22Rv1 (cell line): ENCODE results near the gene NTRK3.

Experiments used
- H3K27ac ChIP-seq: fragments of 450-650 bp; 2 replicates; pipeline ENCODE4 v1.5.1; 2017
- ZFX ChIP-seq: fragments of 450-650 bp; IDR thresholded peaks from 2 replicates; pipeline ENCODE4 v1.6.1; 2017; ENCODE audit warnings: antibody characterized with exemption, borderline replicate concordance
- TF ChIP-seq, protein P1 (sequence below): fragments of 450-650 bp; IDR thresholded peaks from 2 replicates; pipeline ENCODE4 v1.5.1; 2017; ENCODE audit warnings: mild to moderate bottlenecking

The NTRK3 gene

DNA sequence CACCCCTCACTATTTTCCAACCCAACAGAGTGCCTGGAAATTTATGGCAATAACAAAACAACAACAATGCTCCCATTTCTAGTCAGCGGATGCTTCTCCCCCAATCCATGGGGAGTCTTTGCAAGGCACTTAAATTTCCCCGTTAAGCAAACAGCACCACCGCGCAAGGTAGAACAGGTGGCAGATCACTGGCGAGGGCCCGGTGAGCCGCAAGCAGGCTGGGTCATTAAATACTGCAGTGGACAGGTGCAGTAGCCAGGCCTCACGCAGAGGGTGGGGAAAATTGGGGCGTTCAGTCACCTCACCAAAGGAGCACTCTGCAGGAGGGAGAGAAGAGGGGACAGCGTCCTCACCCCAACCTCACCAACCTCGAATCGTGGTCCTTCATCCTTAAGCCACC is 147.5 kb downstream of the NTRK3 start:
- no peak overlapping the region for H3K27ac ChIP-seq
- TF ChIP-seq, protein P1, sequence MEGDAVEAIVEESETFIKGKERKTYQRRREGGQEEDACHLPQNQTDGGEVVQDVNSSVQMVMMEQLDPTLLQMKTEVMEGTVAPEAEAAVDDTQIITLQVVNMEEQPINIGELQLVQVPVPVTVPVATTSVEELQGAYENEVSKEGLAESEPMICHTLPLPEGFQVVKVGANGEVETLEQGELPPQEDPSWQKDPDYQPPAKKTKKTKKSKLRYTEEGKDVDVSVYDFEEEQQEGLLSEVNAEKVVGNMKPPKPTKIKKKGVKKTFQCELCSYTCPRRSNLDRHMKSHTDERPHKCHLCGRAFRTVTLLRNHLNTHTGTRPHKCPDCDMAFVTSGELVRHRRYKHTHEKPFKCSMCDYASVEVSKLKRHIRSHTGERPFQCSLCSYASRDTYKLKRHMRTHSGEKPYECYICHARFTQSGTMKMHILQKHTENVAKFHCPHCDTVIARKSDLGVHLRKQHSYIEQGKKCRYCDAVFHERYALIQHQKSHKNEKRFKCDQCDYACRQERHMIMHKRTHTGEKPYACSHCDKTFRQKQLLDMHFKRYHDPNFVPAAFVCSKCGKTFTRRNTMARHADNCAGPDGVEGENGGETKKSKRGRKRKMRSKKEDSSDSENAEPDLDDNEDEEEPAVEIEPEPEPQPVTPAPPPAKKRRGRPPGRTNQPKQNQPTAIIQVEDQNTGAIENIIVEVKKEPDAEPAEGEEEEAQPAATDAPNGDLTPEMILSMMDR = no peak
- TF ChIP-seq ZFX = no peak

GRCh38 chr15:88108477-88108876 is 148.1 kb downstream of the NTRK3 start:
- no peak for TF ChIP-seq ZFX
- TF ChIP-seq, protein P1 = no peak

GRCh38 chr15:88106074-88106473 is 150.5 kb downstream of the NTRK3 start:
- TF ChIP-seq ZFX = no peak
- TF ChIP-seq, protein P1 = no peak
- H3K27ac ChIP-seq = no peak overlapping the region

More at GRCh38 chr15:88108477-88108876, 148.1 kb downstream of the NTRK3 start:
- no peak overlapping the region for H3K27ac ChIP-seq

DNA sequence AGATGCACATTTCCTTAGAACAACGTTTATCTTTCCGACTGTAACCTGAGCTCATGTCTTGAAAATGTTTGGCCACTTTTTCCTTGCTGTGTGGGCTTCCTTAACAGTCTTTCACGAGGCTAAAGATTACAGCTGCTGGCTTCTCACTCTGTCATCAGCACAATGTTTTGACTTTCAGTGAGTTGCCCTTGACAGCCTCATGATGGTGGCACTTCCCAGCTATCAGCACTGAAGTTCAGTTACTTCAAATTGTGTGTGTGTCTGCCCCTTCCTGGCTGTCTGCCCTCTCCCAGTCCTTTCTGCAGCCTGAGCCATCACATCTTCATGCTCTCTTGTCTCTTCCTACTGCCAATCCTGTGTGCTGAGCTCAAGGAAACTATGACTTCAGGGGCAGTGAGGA is 152.2 kb downstream of the NTRK3 start:
- H3K27ac ChIP-seq = no peak overlapping the region
- no peak for TF ChIP-seq ZFX
- TF ChIP-seq, protein P1 = no peak

GRCh38 chr15:88100181-88100580 is 156.4 kb downstream of the NTRK3 start:
- H3K27ac ChIP-seq = no peak overlapping the region
- TF ChIP-seq, protein P1 = no peak
- no peak for TF ChIP-seq ZFX

DNA sequence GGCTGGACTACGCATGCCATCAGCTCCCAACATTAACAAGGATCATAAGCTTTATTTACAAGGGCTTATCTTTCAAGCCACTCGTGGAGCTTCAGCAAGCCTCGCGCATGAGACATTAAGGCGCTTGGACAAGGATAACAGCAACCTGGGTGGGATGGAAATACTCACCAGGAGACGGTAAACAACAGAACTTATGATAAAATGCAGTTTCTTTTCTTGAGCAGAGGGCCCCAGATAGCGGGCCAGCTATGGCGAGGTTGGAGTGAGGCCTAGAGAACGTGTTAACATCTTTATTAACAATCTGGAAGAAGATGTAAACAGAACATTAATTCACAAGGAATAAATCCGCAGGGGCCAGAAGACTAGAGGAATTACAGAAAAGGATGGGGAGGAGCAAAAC is 158.2 kb downstream of the NTRK3 start:
- H3K27ac ChIP-seq = no peak overlapping the region
- TF ChIP-seq ZFX = no peak
- TF ChIP-seq, protein P1 = no peak

DNA sequence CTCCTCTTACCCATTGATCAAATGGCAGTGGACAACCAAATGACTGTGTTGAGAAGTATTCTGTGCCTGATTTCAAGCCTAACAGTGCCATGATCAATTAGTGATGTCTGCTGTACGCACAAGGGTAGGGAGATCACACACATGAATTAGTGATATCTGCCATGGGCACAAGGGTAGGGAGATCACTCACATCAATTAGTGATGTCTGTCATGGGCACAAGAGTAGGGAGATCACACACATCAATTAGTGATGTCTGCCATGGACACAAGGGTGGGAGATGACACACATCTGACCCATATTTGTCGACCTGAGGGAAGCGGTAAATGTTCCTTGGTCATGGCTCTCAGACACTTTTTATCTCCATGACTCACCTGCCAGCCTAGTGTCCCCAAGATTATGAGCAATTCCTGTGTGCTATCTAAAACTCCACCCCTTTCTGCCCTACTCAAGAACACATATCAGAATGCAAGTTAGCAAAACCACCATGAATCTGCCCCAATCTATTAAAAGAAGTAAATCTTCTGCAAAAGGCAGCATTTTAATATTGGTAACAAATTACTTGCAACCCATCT is 165.0 kb downstream of the NTRK3 start:
- no peak for TF ChIP-seq ZFX
- TF ChIP-seq, protein P1 = no peak

More for the DNA sequence above, 165.0 kb downstream of the NTRK3 start:
- no peak overlapping the region for H3K27ac ChIP-seq
